ENCODE data around the gene MAT1A. TPM values are rescaled to one million over a fixed set of nuclear protein-coding genes. Genes with fewer than 3 reads are reported as not detected.

Gene MAT1A
- total and polyA plus RNA-seq, 2 experiments from 2014 or later: 0.97 to 8.0 TPM

DNA sequence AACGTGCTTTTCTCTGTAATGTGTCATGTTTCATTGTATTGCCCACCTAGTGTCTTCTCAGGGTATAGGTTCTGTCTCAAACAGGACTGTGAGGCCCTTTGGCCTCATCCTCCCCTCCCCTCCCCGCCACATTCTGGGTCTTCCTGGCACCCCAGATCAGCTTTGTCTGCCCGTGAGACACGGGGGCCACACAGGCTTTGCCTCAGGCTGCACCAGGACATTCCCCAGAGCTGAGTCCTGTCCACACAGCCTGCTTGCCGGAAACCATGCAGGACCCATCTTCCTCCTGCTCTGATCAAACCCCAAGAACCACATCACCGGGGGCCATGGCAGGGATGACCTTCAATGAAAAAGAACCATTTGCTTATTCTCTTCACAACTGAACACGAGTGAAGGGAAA is 18.6 kb downstream of the MAT1A start (continued):
- TF ChIP-seq, protein P1, sequence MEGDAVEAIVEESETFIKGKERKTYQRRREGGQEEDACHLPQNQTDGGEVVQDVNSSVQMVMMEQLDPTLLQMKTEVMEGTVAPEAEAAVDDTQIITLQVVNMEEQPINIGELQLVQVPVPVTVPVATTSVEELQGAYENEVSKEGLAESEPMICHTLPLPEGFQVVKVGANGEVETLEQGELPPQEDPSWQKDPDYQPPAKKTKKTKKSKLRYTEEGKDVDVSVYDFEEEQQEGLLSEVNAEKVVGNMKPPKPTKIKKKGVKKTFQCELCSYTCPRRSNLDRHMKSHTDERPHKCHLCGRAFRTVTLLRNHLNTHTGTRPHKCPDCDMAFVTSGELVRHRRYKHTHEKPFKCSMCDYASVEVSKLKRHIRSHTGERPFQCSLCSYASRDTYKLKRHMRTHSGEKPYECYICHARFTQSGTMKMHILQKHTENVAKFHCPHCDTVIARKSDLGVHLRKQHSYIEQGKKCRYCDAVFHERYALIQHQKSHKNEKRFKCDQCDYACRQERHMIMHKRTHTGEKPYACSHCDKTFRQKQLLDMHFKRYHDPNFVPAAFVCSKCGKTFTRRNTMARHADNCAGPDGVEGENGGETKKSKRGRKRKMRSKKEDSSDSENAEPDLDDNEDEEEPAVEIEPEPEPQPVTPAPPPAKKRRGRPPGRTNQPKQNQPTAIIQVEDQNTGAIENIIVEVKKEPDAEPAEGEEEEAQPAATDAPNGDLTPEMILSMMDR (conservative IDR thresholded peaks at IDR 0.05; ENCODE audit: low read depth in 2 of 2): no peak
- no peak for TF ChIP-seq STAT1 (IDR thresholded peaks at IDR 0.05; ENCODE audit: unreplicated experiment)
- no peak for TF ChIP-seq POLR2AphosphoS5 (IDR thresholded peaks at IDR 0.05; ENCODE audit: low read depth)
- TF ChIP-seq EZH2 (IDR thresholded peaks at IDR 0.05; ENCODE audit: low read depth, unreplicated experiment): no peak
- TF ChIP-seq JUNB (IDR thresholded peaks at IDR 0.05; ENCODE audit: unreplicated experiment): no peak
- TF ChIP-seq ETS1 (IDR thresholded peaks at IDR 0.05): no peak
- no peak for TF ChIP-seq ZNF114 (CRISPR knock-in tag; IDR thresholded peaks at IDR 0.05)
- TF ChIP-seq ZNF331 (CRISPR knock-in tag; IDR thresholded peaks at IDR 0.05; ENCODE audit: low read depth): no peak
- no peak for TF ChIP-seq CREB1 (CRISPR knock-in tag; IDR thresholded peaks at IDR 0.05; ENCODE audit: low read depth)
- TF ChIP-seq, protein P2, sequence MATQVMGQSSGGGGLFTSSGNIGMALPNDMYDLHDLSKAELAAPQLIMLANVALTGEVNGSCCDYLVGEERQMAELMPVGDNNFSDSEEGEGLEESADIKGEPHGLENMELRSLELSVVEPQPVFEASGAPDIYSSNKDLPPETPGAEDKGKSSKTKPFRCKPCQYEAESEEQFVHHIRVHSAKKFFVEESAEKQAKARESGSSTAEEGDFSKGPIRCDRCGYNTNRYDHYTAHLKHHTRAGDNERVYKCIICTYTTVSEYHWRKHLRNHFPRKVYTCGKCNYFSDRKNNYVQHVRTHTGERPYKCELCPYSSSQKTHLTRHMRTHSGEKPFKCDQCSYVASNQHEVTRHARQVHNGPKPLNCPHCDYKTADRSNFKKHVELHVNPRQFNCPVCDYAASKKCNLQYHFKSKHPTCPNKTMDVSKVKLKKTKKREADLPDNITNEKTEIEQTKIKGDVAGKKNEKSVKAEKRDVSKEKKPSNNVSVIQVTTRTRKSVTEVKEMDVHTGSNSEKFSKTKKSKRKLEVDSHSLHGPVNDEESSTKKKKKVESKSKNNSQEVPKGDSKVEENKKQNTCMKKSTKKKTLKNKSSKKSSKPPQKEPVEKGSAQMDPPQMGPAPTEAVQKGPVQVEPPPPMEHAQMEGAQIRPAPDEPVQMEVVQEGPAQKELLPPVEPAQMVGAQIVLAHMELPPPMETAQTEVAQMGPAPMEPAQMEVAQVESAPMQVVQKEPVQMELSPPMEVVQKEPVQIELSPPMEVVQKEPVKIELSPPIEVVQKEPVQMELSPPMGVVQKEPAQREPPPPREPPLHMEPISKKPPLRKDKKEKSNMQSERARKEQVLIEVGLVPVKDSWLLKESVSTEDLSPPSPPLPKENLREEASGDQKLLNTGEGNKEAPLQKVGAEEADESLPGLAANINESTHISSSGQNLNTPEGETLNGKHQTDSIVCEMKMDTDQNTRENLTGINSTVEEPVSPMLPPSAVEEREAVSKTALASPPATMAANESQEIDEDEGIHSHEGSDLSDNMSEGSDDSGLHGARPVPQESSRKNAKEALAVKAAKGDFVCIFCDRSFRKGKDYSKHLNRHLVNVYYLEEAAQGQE (IDR thresholded peaks at IDR 0.05; ENCODE audit: unreplicated experiment): no peak
- TF ChIP-seq NANOG (IDR thresholded peaks at IDR 0.05; ENCODE audit: borderline replicate concordance): no peak
- TF ChIP-seq EZH2phosphoT487 (IDR thresholded peaks at IDR 0.05; ENCODE audit: unreplicated experiment): no peak

GRCh38 chr10:80268938-80269588 is 20.4 kb downstream of the MAT1A start:
- no peak overlapping the region for H3K4me2 ChIP-seq
- Mint-ChIP-seq H3K9me3 (peaks cover 11% of the 10 kb centered on the region; the same call in 2 of the 3 replicates), H3K27ac (no peak overlapping the region), H3K27me3 (ENCODE audit: insufficient read depth, low read depth, poor library complexity) (peaks cover 4% of the 10 kb centered on the region), H3K36me3 (ENCODE audit: low read depth) (peaks cover 6% of the 10 kb centered on the region), H3K4me1 (peaks cover 11% of the 10 kb centered on the region), H3K4me3 (no peak overlapping the region)
- H3K9me2 ChIP-seq (ENCODE audit: insufficient read depth): 0 out of 2 replicates have a peak, but pooled peaks cover 4% of the 10 kb centered on the region
- H4K20me1 ChIP-seq (replicated peaks; ENCODE audit: insufficient read depth): no peaks in the 10 kb centered on the region
- no peak for DNase-seq (ENCODE audit: low spot score)
- no peak overlapping the region for H2AFZ ChIP-seq
- H3K4me3 ChIP-seq: no peak overlapping the region
- peaks cover 18% of the 10 kb centered on the region for H3K4me1 ChIP-seq (ENCODE audit: insufficient read depth)
- no peaks in the 10 kb centered on the region for H3F3A ChIP-seq (replicated peaks; ENCODE audit: low read depth)
- TF ChIP-seq ZNF114 (CRISPR knock-in tag; IDR thresholded peaks at IDR 0.05): no peak
- TF ChIP-seq ETS1 (IDR thresholded peaks at IDR 0.05): no peak
- TF ChIP-seq, protein P2 (IDR thresholded peaks at IDR 0.05; ENCODE audit: unreplicated experiment): no peak
- no peak for TF ChIP-seq STAT1 (IDR thresholded peaks at IDR 0.05; ENCODE audit: unreplicated experiment)
- TF ChIP-seq CREB1 (CRISPR knock-in tag; IDR thresholded peaks at IDR 0.05; ENCODE audit: low read depth): no peak
- ATAC-seq: no peak
- H3K79me2 ChIP-seq (replicated peaks; ENCODE audit: insufficient read depth): no peaks in the 10 kb centered on the region
- H3K36me3 ChIP-seq (ENCODE audit: insufficient read depth): no peaks in the 10 kb centered on the region
- no peak overlapping the region for H3K27ac ChIP-seq (ENCODE audit: low read depth)
- H3K27me3 ChIP-seq (ENCODE audit: insufficient read depth): no peaks in the 10 kb centered on the region
